GM18505 (cell line): ENCODE results near the gene SMIM17.

Source experiments
- ATAC-seq: cut with Tn5 transposase; IDR thresholded peaks from one replicate; pipeline ENCODE4 v1.9.1; 2021; ENCODE audit not compliant: unreplicated experiment
- POLR2A ChIP-seq: IDR thresholded peaks from 4 replicates; pipeline ENCODE4 v1.6.1; 2011; ENCODE audit warnings: borderline replicate concordance; ENCODE audit not compliant: insufficient read depth, insufficient read length; ENCODE audit errors: extremely low read depth

Gene SMIM17

GRCh38 chr19:56642711-56643459, at the start of gene SMIM17:
TSS of gene SMIM17 (plus strand) at chr19:56643159. CDS start at chr19:56645668, 2,509 bp downstream.
- TF ChIP-seq POLR2A: no peak
- no peak for ATAC-seq

GRCh38 chr19:56594446-56594782, 48.5 kb upstream of the SMIM17 start:
- no peak for TF ChIP-seq POLR2A
- ATAC-seq: no peak

- ATAC-seq: peak; percentile 97
- TF ChIP-seq POLR2A: peak; percentile 18
These were observed 48.0 kb upstream of the SMIM17 start, which contains the start of gene ZNF71 for GRCh38 chr19:56594783-56595547. TSS of gene ZNF71 (plus strand) at chr19:56595302. CDS start at chr19:56601559, 6,257 bp downstream.

- ATAC-seq: no peak
These were observed 47.4 kb upstream of the SMIM17 start for GRCh38 chr19:56595548-56595899.

GRCh38 chr19:56596676-56597075, 46.3 kb upstream of the SMIM17 start:
- TF ChIP-seq POLR2A: no peak
- ATAC-seq: no peak

More at GRCh38 chr19:56595548-56595899, 47.4 kb upstream of the SMIM17 start:
- no peak for TF ChIP-seq POLR2A

GRCh38 chr19:56597696-56598095, 45.3 kb upstream of the SMIM17 start:
- ATAC-seq: no peak
- TF ChIP-seq POLR2A: no peak

GRCh38 chr19:56601375-56601774, 41.6 kb upstream of the SMIM17 start:
- no peak for TF ChIP-seq POLR2A
- no peak for ATAC-seq

- no peak for ATAC-seq
- no peak for TF ChIP-seq POLR2A
These were observed 39.1 kb upstream of the SMIM17 start for GRCh38 chr19:56603829-56604228.

GRCh38 chr19:56608274-56608964, 34.5 kb upstream of the SMIM17 start:
- no peak for TF ChIP-seq POLR2A
- no peak for ATAC-seq

GRCh38 chr19:56611288-56611687, 31.7 kb upstream of the SMIM17 start:
- ATAC-seq: no peak
- TF ChIP-seq POLR2A: no peak

- TF ChIP-seq POLR2A: no peak
- no peak for ATAC-seq
These were observed 30.2 kb upstream of the SMIM17 start for GRCh38 chr19:56612737-56613136.

- no peak for ATAC-seq
These were observed 29.3 kb upstream of the SMIM17 start for GRCh38 chr19:56613639-56614038.

GRCh38 chr19:56617531-56617930, 25.4 kb upstream of the SMIM17 start:
- TF ChIP-seq POLR2A: no peak
- no peak for ATAC-seq

More at GRCh38 chr19:56613639-56614038, 29.3 kb upstream of the SMIM17 start:
- no peak for TF ChIP-seq POLR2A
